Neural crest cell (in vitro differentiated cells): ENCODE results near the gene DCTN3. TPM values are rescaled to one million over a fixed set of nuclear protein-coding genes. Genes with fewer than 3 reads are reported as not detected.

ENCODE experiments used
- DNase-seq: peaks from one replicate; pipeline ENCODE4 v3.0.0; 2021; ENCODE audit warnings: low read depth, mixed read lengths, low spot score
- H3K27ac Mint-ChIP-seq: one replicate; pipeline ENCODE4 v1.8.0; 2021; ENCODE audit warnings: mild to moderate bottlenecking, mixed read lengths; ENCODE audit not compliant: unreplicated experiment
- H3K27me3 Mint-ChIP-seq: 2 replicates; pipeline ENCODE4 v1.8.0; 2021; ENCODE audit warnings: low read depth, mild to moderate bottlenecking, mixed read lengths
- H3K36me3 Mint-ChIP-seq: 2 replicates; pipeline ENCODE4 v1.8.0; 2021; ENCODE audit warnings: low read depth, mild to moderate bottlenecking, mixed read lengths
- H3K4me1 Mint-ChIP-seq: 2 replicates; pipeline ENCODE4 v1.8.0; 2021; ENCODE audit warnings: mixed read lengths
- H3K4me3 Mint-ChIP-seq: one replicate; pipeline ENCODE4 v1.8.0; 2021; ENCODE audit warnings: mild to moderate bottlenecking, mixed read lengths
- H3K9me3 Mint-ChIP-seq: 2 replicates; pipeline ENCODE4 v1.8.0; 2021; ENCODE audit warnings: mixed read lengths
- total RNA-seq: library from RNA; stranded (reverse); gene quantifications from 2 replicates; pipeline ENCODE4 v1.2.1, GENCODE V29; 2021
- TF ChIP-seq, protein P1 (sequence below): fragments of 200-600 bp; sonication (generic); conservative IDR thresholded peaks from 2 replicates; pipeline ENCODE4 v1.5.0; 2021; ENCODE audit warnings: antibody characterized with exemption, mild to moderate bottlenecking

Gene DCTN3
- total RNA-seq, 1 donor from 2014 or later, result 102 TPM

DNA sequence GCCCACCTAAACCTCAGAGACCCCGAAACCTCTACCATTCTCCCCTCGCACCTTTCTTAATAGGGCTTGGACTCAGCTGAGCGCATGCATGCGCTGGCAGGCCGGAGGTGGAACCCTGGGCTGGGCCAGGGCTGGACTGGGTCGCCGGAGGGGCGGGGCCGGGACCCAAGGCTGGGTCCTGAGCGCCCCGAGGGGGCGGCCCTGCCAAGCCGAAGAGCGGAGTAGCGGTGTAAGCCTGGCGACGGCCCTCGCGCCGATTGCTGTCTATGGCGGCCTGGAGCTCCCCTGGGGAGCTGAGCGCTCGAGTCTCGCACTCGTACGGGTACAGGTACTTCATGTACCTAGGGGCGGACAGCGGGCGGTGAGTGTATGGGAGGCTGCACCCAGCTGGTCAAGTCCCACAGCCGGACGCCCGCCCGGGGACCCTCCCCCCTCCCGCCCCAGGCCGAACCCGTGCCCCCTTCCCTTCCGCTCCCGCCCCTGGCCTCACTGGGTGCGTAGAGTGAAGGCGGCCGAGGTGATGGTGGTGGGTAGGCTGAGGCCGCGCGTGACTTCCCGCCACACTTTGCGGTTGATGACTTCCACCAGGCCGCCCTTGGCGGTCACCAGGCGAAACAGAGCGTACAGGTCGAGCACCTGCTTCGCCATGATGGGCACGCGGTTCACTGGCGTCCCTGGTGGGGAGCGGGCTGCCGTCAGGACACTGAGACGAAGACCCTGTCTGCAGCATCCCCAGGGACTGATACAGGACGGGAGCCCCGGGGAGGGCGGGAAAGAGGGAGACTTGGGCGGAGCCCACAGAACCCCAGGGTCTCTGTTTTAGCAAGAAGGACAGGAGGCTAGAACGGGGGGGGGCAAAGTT, 3.3 kb upstream of the DCTN3 start:
- Mint-ChIP-seq H3K9me3 (peaks cover 2% of the 10 kb centered on the region), H3K27ac (no peak overlapping the region), H3K4me1 (peaks cover 26% of the 10 kb centered on the region), H3K27me3 (peaks cover 50% of the 10 kb centered on the region), H3K36me3 (no peaks in the 10 kb centered on the region), H3K4me3 (peak overlapping the region; percentile 78)
- TF ChIP-seq, protein P1, sequence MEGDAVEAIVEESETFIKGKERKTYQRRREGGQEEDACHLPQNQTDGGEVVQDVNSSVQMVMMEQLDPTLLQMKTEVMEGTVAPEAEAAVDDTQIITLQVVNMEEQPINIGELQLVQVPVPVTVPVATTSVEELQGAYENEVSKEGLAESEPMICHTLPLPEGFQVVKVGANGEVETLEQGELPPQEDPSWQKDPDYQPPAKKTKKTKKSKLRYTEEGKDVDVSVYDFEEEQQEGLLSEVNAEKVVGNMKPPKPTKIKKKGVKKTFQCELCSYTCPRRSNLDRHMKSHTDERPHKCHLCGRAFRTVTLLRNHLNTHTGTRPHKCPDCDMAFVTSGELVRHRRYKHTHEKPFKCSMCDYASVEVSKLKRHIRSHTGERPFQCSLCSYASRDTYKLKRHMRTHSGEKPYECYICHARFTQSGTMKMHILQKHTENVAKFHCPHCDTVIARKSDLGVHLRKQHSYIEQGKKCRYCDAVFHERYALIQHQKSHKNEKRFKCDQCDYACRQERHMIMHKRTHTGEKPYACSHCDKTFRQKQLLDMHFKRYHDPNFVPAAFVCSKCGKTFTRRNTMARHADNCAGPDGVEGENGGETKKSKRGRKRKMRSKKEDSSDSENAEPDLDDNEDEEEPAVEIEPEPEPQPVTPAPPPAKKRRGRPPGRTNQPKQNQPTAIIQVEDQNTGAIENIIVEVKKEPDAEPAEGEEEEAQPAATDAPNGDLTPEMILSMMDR, result no peak
- DNase-seq, result no peak

DNA sequence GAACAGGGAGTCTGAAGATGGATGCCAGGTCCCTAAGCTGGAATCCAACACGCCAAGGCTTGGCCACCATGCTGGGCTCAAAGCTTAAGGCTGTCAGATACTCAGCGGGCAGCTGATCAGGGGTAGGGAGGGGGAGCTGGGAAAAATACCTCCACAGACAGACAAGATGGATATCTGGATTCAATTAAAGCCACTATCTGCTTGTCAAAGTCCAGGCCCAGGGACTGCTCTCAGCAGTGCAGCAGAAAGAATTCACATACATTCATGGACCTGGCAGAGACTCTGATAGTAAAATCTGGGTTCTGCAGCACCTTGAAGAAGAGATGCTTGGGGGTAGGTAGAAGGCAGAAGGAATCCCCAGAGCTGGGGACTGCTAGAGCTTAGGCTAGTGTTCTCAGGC, 5.2 kb downstream of the DCTN3 start:
- Mint-ChIP-seq H3K9me3 (no peaks in the 10 kb centered on the region), H3K36me3 (no peaks in the 10 kb centered on the region), H3K27me3 (no peaks in the 10 kb centered on the region), H3K27ac (no peak overlapping the region), H3K4me3 (peak overlapping the region; percentile 56), H3K4me1 (peaks cover 36% of the 10 kb centered on the region)
- DNase-seq, result no peak
- TF ChIP-seq, protein P1, result no peak

DNA sequence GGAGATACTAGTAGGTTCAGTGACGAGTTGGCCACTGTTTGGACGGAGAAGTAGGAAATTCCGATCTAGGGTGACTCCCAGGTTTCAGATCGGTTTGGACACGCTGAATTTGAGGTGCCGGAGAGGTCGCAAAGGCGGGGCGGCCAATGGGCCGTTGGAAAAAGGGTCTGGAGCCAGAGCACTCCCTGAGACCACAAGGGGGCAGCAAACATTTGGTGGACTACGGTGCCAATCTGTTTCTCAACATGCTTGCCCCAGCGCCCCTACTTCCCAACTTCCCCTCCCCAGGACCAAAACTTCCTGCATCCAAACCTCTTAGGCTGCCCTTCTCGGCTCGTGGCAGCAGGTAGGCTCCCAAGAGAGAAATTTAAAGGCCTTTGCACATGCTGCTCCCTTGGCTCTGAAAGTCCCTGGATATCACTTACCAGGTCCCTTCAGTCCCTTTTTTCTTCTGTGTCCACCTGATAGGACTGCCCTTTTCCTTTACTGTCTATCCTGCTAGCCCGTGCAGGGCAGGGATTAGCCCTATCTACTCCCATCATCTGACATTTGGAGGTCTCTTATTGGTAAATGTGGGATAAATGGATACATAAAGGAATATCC, 7.4 kb downstream of the DCTN3 start:
- Mint-ChIP-seq H3K27me3 (no peaks in the 10 kb centered on the region), H3K27ac (peak overlapping the region; percentile 78), H3K4me1 (peaks cover 27% of the 10 kb centered on the region), H3K4me3 (peak overlapping the region; percentile 94), H3K9me3 (no peaks in the 10 kb centered on the region), H3K36me3 (no peaks in the 10 kb centered on the region)
- DNase-seq, result peak; percentile 81
- TF ChIP-seq, protein P1, result peak; percentile 90

DNA sequence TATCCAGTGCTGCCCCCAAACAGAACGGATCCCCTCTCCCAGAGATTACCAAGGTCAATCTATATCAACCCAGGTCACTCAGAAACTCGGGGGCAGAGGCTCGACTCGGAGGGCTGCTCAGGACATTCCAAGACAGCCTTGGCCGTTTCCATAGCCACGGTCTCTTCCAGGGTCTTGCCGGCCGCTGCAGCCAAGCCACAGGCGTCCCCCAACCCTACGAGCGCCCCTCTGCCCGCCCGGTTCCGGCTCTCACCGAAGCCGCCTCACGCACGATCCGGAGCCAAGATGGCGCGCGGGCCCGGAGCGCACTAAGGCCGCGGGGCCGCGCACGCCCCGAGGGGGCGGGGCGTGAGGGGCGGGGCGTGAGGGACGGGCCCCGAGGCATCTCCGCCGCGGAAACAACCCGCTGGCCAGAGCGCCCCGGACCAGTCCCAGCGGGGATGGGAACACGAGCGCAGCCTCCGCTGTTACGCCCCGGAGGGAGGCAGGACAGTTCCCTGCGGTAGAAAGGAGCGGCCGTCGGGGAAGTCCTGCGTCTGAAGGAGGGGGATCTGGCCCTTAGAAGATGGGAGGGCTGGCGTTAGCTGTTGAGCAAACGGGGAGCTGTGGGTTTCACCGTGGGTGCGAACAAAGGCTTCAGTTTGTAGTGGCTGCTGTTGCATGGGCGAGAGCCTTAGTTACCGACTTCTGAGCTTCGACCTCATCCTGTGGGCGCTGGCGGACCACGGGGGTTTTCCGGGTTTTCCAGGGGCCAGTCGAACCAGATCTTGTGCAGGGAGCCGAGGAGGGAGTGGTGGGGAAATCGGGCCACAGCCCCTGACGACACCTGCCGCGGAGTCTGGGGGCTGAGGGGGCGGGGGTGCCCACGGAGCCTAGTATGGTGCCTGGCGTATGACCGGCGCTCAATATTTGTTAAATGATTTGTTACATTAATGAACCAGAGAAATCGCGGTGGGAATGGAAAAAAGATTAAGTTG, 8.2 kb downstream of the DCTN3 start, which contains the start of gene RPP25L:
RPP25L (minus strand) TSS at position 287 of the 977 bp plus-strand sequence. CDS start 801 bp downstream, outside the sequence.
- DNase-seq, result peak; percentile 75
- H3K27ac Mint-ChIP-seq, result peak within 1 kb of the TSS; percentile 96
- peak within 1 kb of the TSS; percentile 94 for H3K4me3 Mint-ChIP-seq
- H3K27me3 Mint-ChIP-seq, result no peaks in the 10 kb centered on the region
- no peaks in the 10 kb centered on the region for H3K36me3 Mint-ChIP-seq
- peaks cover 27% of the 10 kb centered on the region for H3K4me1 Mint-ChIP-seq
- TF ChIP-seq, protein P1, result no peak
- H3K9me3 Mint-ChIP-seq, result no peaks in the 10 kb centered on the region

DNA sequence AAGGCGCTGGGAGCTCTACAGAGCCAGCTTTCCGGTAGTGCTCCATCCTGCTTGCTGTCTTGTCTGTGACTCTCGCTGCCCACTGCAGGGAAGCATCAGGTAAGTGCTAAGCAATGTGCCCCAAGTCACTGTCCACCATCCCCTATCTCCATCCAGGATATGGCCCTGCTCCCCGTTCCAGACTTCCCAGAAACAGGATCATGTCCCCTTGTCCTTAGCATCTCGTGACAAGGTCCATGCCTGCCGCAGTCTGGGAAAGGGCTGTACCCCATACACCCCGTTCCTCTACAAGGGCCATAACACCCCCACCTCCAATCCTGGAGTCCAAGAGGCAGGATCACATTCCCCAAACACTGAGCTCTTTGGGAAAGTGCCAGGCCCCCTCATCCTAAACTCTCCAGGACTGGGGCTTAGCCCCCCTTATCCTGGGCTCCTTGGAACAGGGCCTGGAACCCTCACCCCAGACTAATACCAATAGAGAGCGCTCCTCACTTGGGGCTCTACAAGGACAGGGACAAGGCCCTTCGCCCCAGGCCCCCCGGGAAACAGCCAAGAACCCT, 9.0 kb downstream of the DCTN3 start:
- Mint-ChIP-seq H3K27ac (peak overlapping the region; percentile 96), H3K4me3 (peak overlapping the region; percentile 94), H3K27me3 (no peaks in the 10 kb centered on the region), H3K36me3 (no peaks in the 10 kb centered on the region), H3K4me1 (peaks cover 27% of the 10 kb centered on the region), H3K9me3 (no peaks in the 10 kb centered on the region)
- no peak for DNase-seq
- TF ChIP-seq, protein P1, result no peak
